MM.1S (cell line): ENCODE measurements around the gene SH3GL3.

Experiments used
- DNase-seq: peaks from one replicate; pipeline ENCODE4 v3.0.0-alpha.2; 2015
- H2AFZ ChIP-seq: fragments of 300-600 bp; sonication (generic); 2 replicates; pipeline ENCODE4 v1.6.0; 2016; ENCODE audit warnings: antibody characterized with exemption, low read length
- H3F3A ChIP-seq: fragments of 300-600 bp; sonication (generic); 2 replicates; pipeline ENCODE4 v1.6.1; 2016; ENCODE audit warnings: mild to moderate bottlenecking, antibody characterized with exemption, low read length, moderate library complexity, mixed read lengths; ENCODE audit not compliant: insufficient read depth
- H3K27ac ChIP-seq: fragments of 300-600 bp; sonication (generic); 2 replicates; pipeline ENCODE4 v1.5.1; 2016; ENCODE audit warnings: mild to moderate bottlenecking, low read length
- H3K27me3 ChIP-seq: fragments of 300-600 bp; sonication (generic); replicated peaks from 2 replicates; pipeline ENCODE4 v1.6.0; 2016; ENCODE audit warnings: low read length; ENCODE audit not compliant: insufficient read depth
- H3K36me3 ChIP-seq: fragments of 300-600 bp; sonication (generic); replicated peaks from 2 replicates; pipeline ENCODE4 v1.6.1; 2016; ENCODE audit warnings: mild to moderate bottlenecking, low read length, mixed read lengths; ENCODE audit not compliant: insufficient read depth
- H3K4me1 ChIP-seq: fragments of 300-600 bp; sonication (generic); 2 replicates; pipeline ENCODE4 v1.6.1; 2016; ENCODE audit warnings: low read length, mixed read lengths
- H3K4me2 ChIP-seq: fragments of 300-600 bp; sonication (generic); 2 replicates; pipeline ENCODE4 v1.6.0; 2016; ENCODE audit warnings: low read depth, low read length
- H3K4me3 ChIP-seq: fragments of 300-600 bp; sonication (generic); 2 replicates; pipeline ENCODE4 v1.5.1; 2016; ENCODE audit warnings: low read length, mixed read lengths
- H3K79me2 ChIP-seq: fragments of 300-600 bp; sonication (generic); 2 replicates; pipeline ENCODE4 v1.6.1; 2016; ENCODE audit warnings: mixed run types, low read length, mixed read lengths
- H3K9ac ChIP-seq: fragments of 300-600 bp; sonication (generic); 2 replicates; pipeline ENCODE4 v1.6.1; 2016; ENCODE audit warnings: low read length, mixed read lengths
- H3K9me2 ChIP-seq: fragments of 300-600 bp; sonication (generic); replicated peaks from 2 replicates; pipeline ENCODE4 v1.6.1; 2016; ENCODE audit warnings: mild to moderate bottlenecking, low read length, mixed read lengths; ENCODE audit not compliant: insufficient read depth
- H3K9me3 ChIP-seq: fragments of 300-600 bp; sonication (generic); replicated peaks from 2 replicates; pipeline ENCODE4 v1.6.1; 2016; ENCODE audit warnings: mild to moderate bottlenecking, low read length, mixed read lengths; ENCODE audit not compliant: insufficient read depth
- H4K20me1 ChIP-seq: fragments of 300-600 bp; sonication (generic); 2 replicates; pipeline ENCODE4 v1.6.1; 2016; ENCODE audit warnings: mild to moderate bottlenecking, low read length, moderate library complexity, mixed read lengths; ENCODE audit not compliant: insufficient read depth
- EZH2 ChIP-seq: fragments of 300-600 bp; sonication (generic); optimal IDR thresholded peaks from 2 replicates; pipeline ENCODE3; 2017; ENCODE audit warnings: low read depth, mild to moderate bottlenecking, antibody characterized with exemption, low read length, mixed read lengths
- EZH2phosphoT487 ChIP-seq: fragments of 300-600 bp; sonication (generic); IDR thresholded peaks from 2 replicates; pipeline ENCODE4 v1.6.1; 2018; ENCODE audit warnings: antibody characterized with exemption, low read length
- TF ChIP-seq, protein P1 (sequence below): fragments of 300-600 bp; sonication (generic); IDR thresholded peaks from 2 replicates; pipeline ENCODE4 v1.5.1; 2016; ENCODE audit warnings: antibody characterized with exemption, low read length, mixed read lengths

Gene SH3GL3

DNA sequence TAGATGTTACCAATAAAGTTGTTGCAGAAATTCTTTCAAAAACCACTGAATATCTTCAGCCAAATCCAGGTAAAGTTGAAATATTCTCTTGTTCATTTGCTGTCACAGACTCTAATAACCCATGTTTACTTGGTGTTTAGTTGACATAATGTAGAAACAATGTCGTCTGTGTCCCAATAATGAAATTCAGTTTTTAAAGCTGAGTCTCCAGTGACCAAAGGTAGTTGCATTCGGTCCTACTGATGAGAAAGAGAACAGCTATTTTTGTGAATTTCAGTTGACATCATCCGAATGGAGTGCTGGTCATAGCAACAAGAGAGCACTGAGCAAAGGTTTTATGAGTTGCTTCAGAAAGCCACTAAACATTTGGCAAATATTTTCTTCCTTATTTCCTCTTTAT lies 118.0 kb downstream of the SH3GL3 start:
- H3K4me1 ChIP-seq, result no peaks in the 10 kb centered on the region
- no peak overlapping the region for H2AFZ ChIP-seq
- H3K9me2 ChIP-seq, result no peaks in the 10 kb centered on the region
- H3K36me3 ChIP-seq, result no peaks in the 10 kb centered on the region
- no peaks in the 10 kb centered on the region for H3K9me3 ChIP-seq
- no peaks in the 10 kb centered on the region for H3F3A ChIP-seq
- no peak overlapping the region for H3K27ac ChIP-seq
- no peak overlapping the region for H3K4me2 ChIP-seq
- no peaks in the 10 kb centered on the region for H3K27me3 ChIP-seq
- no peak overlapping the region for H3K4me3 ChIP-seq
- no peak for DNase-seq
- no peaks in the 10 kb centered on the region for H4K20me1 ChIP-seq
- no peaks in the 10 kb centered on the region for H3K79me2 ChIP-seq
- no peak for TF ChIP-seq EZH2
- TF ChIP-seq, protein P1, sequence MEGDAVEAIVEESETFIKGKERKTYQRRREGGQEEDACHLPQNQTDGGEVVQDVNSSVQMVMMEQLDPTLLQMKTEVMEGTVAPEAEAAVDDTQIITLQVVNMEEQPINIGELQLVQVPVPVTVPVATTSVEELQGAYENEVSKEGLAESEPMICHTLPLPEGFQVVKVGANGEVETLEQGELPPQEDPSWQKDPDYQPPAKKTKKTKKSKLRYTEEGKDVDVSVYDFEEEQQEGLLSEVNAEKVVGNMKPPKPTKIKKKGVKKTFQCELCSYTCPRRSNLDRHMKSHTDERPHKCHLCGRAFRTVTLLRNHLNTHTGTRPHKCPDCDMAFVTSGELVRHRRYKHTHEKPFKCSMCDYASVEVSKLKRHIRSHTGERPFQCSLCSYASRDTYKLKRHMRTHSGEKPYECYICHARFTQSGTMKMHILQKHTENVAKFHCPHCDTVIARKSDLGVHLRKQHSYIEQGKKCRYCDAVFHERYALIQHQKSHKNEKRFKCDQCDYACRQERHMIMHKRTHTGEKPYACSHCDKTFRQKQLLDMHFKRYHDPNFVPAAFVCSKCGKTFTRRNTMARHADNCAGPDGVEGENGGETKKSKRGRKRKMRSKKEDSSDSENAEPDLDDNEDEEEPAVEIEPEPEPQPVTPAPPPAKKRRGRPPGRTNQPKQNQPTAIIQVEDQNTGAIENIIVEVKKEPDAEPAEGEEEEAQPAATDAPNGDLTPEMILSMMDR, result no peak
- TF ChIP-seq EZH2phosphoT487, result no peak
- no peak overlapping the region for H3K9ac ChIP-seq

DNA sequence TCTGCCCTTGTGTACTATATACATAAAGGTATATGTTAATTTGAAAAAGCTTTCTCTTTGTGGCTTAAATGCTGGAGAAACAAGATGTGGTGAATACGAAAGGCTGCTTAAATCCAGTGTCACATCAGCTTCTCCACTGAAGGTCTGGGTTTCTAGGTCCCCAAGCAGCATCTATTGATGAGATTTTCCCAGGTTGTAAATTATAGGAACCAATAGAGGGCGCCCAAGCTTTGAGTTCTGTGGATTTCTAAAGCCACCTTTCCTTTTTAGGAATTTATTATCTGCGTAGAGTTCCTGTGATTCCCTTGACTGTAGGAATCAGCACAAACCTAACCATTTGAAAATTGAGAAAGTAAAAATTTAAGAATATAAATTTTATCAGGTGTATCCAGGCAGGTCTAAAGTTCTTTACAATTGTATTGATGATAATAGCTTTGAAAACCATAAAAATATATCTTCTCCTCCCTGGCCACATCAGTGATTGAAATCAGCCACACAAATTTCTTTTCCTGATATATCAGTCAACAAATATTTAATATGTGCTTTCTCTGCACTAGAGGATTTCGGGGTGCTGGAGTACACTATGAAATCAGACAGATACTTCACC lies 118.5 kb downstream of the SH3GL3 start:
- Histone ChIP-seq H3K36me3 (no peaks in the 10 kb centered on the region), H3K27me3 (no peaks in the 10 kb centered on the region), H3K27ac (no peak overlapping the region), H3K9ac (no peak overlapping the region), H3K4me1 (no peaks in the 10 kb centered on the region), H3K9me3 (no peaks in the 10 kb centered on the region), H4K20me1 (no peaks in the 10 kb centered on the region), H3F3A (no peaks in the 10 kb centered on the region), H3K4me3 (no peak overlapping the region), H2AFZ (no peak overlapping the region), H3K79me2 (no peaks in the 10 kb centered on the region), H3K9me2 (no peaks in the 10 kb centered on the region), H3K4me2 (no peak overlapping the region)
- DNase-seq, result peak; percentile 27
- no peak for TF ChIP-seq EZH2phosphoT487
- TF ChIP-seq, protein P1, result peak; percentile 64
- TF ChIP-seq EZH2, result no peak

- DNase-seq, result no peak
- TF ChIP-seq EZH2 (no peak), EZH2phosphoT487 (no peak)
- TF ChIP-seq, protein P1, result no peak
- no peak overlapping the region for H3K4me2 ChIP-seq
These were observed 120.2 kb downstream of the SH3GL3 start for GRCh38 chr15:83567318-83567717.

More at GRCh38 chr15:83567318-83567717, 120.2 kb downstream of the SH3GL3 start:
- Histone ChIP-seq H3K9ac (no peak overlapping the region), H3K79me2 (no peaks in the 10 kb centered on the region), H3K27me3 (no peaks in the 10 kb centered on the region), H3K4me1 (no peaks in the 10 kb centered on the region), H3F3A (no peaks in the 10 kb centered on the region), H3K36me3 (no peaks in the 10 kb centered on the region), H2AFZ (no peak overlapping the region), H3K9me3 (no peaks in the 10 kb centered on the region), H3K4me3 (no peak overlapping the region), H3K9me2 (no peaks in the 10 kb centered on the region), H3K27ac (no peak overlapping the region), H4K20me1 (no peaks in the 10 kb centered on the region)
